Osteocyte (in vitro differentiated cells): ENCODE results near the gene TRIM5. TPM values are rescaled to one million over a fixed set of nuclear protein-coding genes. Genes with fewer than 3 reads are reported as not detected.
"Not testable (repeated sequence)": the region's sequence is repeated elsewhere in the genome, so short reads cannot be mapped to it uniquely, and the experiment has no call there.

Experiments
- DNase-seq: peaks from one replicate; pipeline ENCODE4 v3.0.0; 2021; ENCODE audit warnings: mixed read lengths; ENCODE audit not compliant: unreplicated experiment; ENCODE audit errors: extremely low spot score
- H3K27ac Mint-ChIP-seq: one replicate; pipeline ENCODE4 v1.8.0; 2021; ENCODE audit warnings: mild to moderate bottlenecking, mixed read lengths; ENCODE audit not compliant: unreplicated experiment
- H3K27me3 Mint-ChIP-seq: one replicate; pipeline ENCODE4 v1.8.0; 2021; ENCODE audit warnings: mixed read lengths; ENCODE audit not compliant: unreplicated experiment
- H3K36me3 Mint-ChIP-seq: one replicate; pipeline ENCODE4 v1.8.0; 2021; ENCODE audit warnings: mixed read lengths; ENCODE audit not compliant: unreplicated experiment
- H3K4me1 Mint-ChIP-seq: one replicate; pipeline ENCODE4 v1.8.0; 2021; ENCODE audit warnings: mixed read lengths; ENCODE audit not compliant: unreplicated experiment
- H3K4me3 Mint-ChIP-seq: one replicate; pipeline ENCODE4 v1.8.0; 2021; ENCODE audit warnings: mild to moderate bottlenecking, moderate library complexity, mixed read lengths; ENCODE audit not compliant: unreplicated experiment
- H3K9me3 Mint-ChIP-seq: one replicate; pipeline ENCODE4 v1.8.0; 2021; ENCODE audit warnings: mixed read lengths; ENCODE audit not compliant: unreplicated experiment
- total RNA-seq: library from RNA; stranded (reverse); gene quantifications from 2 replicates; pipeline ENCODE4 v1.2.1, GENCODE V29; 2021
- TF ChIP-seq, protein P1 (sequence below): fragments of 200-600 bp; sonication (generic); IDR thresholded peaks from 2 replicates; pipeline ENCODE4 v1.5.0; 2021; ENCODE audit warnings: antibody characterized with exemption, mild to moderate bottlenecking, moderate library complexity

Gene TRIM5
- total RNA-seq, 1 donor from 2014 or later = 47.3 TPM

GRCh38 chr11:5663511-5663910 lies 21.4 kb downstream of the TRIM5 start:
- H3K9me3 Mint-ChIP-seq = no peaks in the 10 kb centered on the region
- TF ChIP-seq, protein P1, sequence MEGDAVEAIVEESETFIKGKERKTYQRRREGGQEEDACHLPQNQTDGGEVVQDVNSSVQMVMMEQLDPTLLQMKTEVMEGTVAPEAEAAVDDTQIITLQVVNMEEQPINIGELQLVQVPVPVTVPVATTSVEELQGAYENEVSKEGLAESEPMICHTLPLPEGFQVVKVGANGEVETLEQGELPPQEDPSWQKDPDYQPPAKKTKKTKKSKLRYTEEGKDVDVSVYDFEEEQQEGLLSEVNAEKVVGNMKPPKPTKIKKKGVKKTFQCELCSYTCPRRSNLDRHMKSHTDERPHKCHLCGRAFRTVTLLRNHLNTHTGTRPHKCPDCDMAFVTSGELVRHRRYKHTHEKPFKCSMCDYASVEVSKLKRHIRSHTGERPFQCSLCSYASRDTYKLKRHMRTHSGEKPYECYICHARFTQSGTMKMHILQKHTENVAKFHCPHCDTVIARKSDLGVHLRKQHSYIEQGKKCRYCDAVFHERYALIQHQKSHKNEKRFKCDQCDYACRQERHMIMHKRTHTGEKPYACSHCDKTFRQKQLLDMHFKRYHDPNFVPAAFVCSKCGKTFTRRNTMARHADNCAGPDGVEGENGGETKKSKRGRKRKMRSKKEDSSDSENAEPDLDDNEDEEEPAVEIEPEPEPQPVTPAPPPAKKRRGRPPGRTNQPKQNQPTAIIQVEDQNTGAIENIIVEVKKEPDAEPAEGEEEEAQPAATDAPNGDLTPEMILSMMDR = no peak
- H3K27me3 Mint-ChIP-seq = no peaks in the 10 kb centered on the region
- peaks cover 49% of the 10 kb centered on the region for H3K36me3 Mint-ChIP-seq
- H3K4me3 Mint-ChIP-seq = no peak overlapping the region
- no peak overlapping the region for H3K27ac Mint-ChIP-seq
- peaks cover 10% of the 10 kb centered on the region for H3K4me1 Mint-ChIP-seq
- DNase-seq = no peak

DNA sequence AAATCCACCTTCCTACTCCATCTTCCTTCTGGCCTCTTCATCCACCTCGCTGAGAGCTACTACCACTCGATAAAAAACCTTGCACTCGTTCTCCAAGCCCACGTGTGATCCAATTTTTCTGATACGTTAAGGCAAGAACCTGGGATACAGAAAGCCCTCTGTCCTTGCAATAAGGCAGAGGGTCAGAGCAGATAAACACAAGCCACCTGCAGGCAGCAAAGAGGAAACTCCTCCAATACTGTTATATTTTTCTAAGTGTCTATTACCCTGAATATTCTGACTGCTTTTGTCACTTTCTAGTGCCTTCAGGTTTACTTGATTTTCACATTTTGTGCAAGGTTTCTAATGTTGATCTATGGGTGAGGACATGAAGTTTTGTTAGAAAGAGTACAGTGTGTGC lies 26.6 kb downstream of the TRIM5 start:
- Mint-ChIP-seq H3K4me1 (no peaks in the 10 kb centered on the region), H3K4me3 (no peak overlapping the region), H3K36me3 (peaks cover 24% of the 10 kb centered on the region), H3K9me3 (peaks cover 16% of the 10 kb centered on the region), H3K27me3 (no peaks in the 10 kb centered on the region), H3K27ac (no peak overlapping the region)
- DNase-seq = no peak
- TF ChIP-seq, protein P1 = no peak

DNA sequence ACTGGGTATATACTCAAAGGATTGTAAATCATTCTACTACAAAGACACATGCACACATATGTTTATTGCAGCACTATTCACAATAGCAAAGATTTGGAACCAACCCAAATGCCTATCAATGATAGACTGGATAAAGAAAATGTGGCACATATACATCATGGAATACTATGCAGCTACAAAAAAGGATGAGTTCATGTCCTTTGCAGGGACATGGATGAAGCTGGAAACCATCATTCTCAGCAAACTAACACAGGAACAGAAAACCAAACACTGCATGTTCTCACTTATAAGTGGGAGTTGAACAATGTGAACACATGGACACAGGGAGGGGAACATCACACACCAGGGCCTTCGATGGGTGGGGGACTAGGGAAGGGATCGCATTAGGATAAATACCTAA lies 27.9 kb downstream of the TRIM5 start:
- H3K27ac Mint-ChIP-seq, DNase-seq, H3K4me3 Mint-ChIP-seq, H3K4me1 Mint-ChIP-seq, H3K27me3 Mint-ChIP-seq: not testable (repeated sequence)
- Mint-ChIP-seq H3K36me3 (peaks cover 17% of the 10 kb centered on the region), H3K9me3 (peaks cover 16% of the 10 kb centered on the region)

DNA sequence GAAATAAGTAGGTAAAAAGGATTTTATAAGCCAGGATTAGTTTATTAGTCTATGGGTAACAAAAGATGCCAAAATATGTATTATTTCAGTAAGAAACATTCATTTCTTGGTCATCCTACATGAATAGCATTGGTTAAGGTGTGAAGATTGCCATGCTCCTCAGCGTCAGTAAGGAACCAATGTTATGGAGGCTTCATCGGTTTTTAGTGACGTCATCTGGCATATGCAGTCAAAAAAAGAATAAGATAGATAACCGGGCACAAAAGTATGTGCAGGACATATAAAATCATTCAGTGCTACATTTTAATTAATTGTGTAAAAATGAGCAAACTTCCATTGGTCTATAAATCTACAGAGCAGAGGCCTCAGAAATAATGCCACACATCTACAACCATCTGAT lies 29.4 kb downstream of the TRIM5 start:
- TF ChIP-seq, protein P1 = no peak
- no peaks in the 10 kb centered on the region for H3K4me1 Mint-ChIP-seq

DNA sequence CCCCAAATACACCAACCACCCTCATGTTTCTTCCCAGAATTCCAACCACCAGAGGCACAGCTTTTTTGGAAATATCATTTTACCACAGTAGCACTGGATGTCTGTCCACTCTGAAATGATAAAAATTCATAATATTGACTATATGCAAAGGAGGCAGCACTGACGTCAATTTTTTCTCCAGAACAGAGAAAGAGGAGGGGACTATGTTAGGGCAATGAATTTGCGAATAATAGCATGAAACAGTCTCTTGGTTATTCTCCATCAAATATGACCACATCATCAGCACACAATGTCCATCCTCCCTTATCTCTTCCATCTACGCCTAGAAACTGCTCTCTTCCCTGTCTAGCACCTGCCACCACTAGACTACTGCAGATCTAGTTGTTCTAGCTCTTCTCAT lies 38.7 kb downstream of the TRIM5 start:
- Mint-ChIP-seq H3K4me1 (no peaks in the 10 kb centered on the region), H3K9me3 (peaks cover 4% of the 10 kb centered on the region), H3K27ac (no peak overlapping the region), H3K36me3 (peaks cover 20% of the 10 kb centered on the region), H3K27me3 (no peaks in the 10 kb centered on the region), H3K4me3 (no peak overlapping the region)
- TF ChIP-seq, protein P1 = no peak
- DNase-seq = no peak

More for the DNA sequence above, 29.4 kb downstream of the TRIM5 start:
- H3K9me3 Mint-ChIP-seq = peaks cover 17% of the 10 kb centered on the region
- no peak overlapping the region for H3K27ac Mint-ChIP-seq
- no peaks in the 10 kb centered on the region for H3K27me3 Mint-ChIP-seq
- DNase-seq = no peak
- H3K36me3 Mint-ChIP-seq = peaks cover 15% of the 10 kb centered on the region
- no peak overlapping the region for H3K4me3 Mint-ChIP-seq

DNA sequence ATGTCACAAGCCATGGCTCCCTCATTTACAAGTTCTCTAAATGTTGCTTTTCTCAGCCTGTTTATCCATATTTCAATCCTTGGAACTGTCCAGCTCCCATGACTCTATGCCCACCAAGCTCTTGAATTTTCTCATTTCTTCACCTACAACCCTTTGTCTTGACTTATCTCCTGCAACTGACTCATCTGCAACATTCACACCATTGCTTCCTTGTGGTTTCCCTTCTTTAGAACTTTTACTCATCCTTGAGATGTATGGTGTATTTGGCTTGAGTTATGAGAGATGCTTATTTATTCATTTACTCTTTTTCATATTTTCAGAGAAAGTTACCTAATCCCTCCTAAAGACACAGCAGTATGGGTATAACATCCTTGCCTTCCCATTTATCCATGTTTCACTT lies 41.3 kb downstream of the TRIM5 start:
- Mint-ChIP-seq H3K4me1 (no peaks in the 10 kb centered on the region), H3K27ac (no peak overlapping the region), H3K4me3 (no peak overlapping the region), H3K27me3 (no peaks in the 10 kb centered on the region), H3K9me3 (peaks cover 8% of the 10 kb centered on the region), H3K36me3 (peaks cover 32% of the 10 kb centered on the region)
- DNase-seq = no peak
- TF ChIP-seq, protein P1 = no peak
